ENCODE results near the gene CD3G. TPM values are rescaled to one million over a fixed set of nuclear protein-coding genes. Genes with fewer than 3 reads are reported as not detected.

Gene CD3G
- polyA plus RNA-seq, 1 experiment: not detected

GRCh38 chr11:118359295-118359958, 15.3 kb downstream of the CD3G start, which contains the start of gene UBE4A:
Gene UBE4A, plus strand, starts transcription at chr11:118359600. Its CDS starts 5,481 bp downstream, at chr11:118365081.
- no peaks in the 10 kb centered on the region; the same call in 1 of the 2 replicates for H3K36me3 ChIP-seq (ENCODE audit: control insufficient read depth, insufficient read depth, low read length)
- CTCF ChIA-PET: no interaction called here
- POLR2A ChIA-PET: no interaction called here
- peak; percentile 21 for DNase-seq (ENCODE audit: low read depth)
- TF ChIP-seq, protein P1, sequence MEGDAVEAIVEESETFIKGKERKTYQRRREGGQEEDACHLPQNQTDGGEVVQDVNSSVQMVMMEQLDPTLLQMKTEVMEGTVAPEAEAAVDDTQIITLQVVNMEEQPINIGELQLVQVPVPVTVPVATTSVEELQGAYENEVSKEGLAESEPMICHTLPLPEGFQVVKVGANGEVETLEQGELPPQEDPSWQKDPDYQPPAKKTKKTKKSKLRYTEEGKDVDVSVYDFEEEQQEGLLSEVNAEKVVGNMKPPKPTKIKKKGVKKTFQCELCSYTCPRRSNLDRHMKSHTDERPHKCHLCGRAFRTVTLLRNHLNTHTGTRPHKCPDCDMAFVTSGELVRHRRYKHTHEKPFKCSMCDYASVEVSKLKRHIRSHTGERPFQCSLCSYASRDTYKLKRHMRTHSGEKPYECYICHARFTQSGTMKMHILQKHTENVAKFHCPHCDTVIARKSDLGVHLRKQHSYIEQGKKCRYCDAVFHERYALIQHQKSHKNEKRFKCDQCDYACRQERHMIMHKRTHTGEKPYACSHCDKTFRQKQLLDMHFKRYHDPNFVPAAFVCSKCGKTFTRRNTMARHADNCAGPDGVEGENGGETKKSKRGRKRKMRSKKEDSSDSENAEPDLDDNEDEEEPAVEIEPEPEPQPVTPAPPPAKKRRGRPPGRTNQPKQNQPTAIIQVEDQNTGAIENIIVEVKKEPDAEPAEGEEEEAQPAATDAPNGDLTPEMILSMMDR (IDR thresholded peaks at IDR 0.05; ENCODE audit: insufficient read depth, low read depth, low read length): no peak
- no peaks in the 10 kb centered on the region for H3K27me3 ChIP-seq (ENCODE audit: control insufficient read depth, insufficient read depth, low read length)
- H3K4me3 ChIP-seq (ENCODE audit: low read depth, low read length): peak within 1 kb of the TSS; percentile 73

- H3K36me3 ChIP-seq (ENCODE audit: control insufficient read depth, insufficient read depth, low read length): peaks cover 11% of the 10 kb centered on the region
- H3K4me3 ChIP-seq (ENCODE audit: low read depth, low read length): no peak overlapping the region
- DNase-seq (ENCODE audit: low read depth): no peak
- TF ChIP-seq, protein P1 (IDR thresholded peaks at IDR 0.05; ENCODE audit: insufficient read depth, low read depth, low read length): no peak
- CTCF ChIA-PET: interaction anchor here (0.7 to 1.3 kb wide), 4 partner anchors 11 to 97 kb away, joined by 3 to 4 read pairs (median 3); no protein-coding TSS in a partner anchor
- POLR2A ChIA-PET: no interaction called here
- H3K27me3 ChIP-seq (ENCODE audit: control insufficient read depth, insufficient read depth, low read length): no peaks in the 10 kb centered on the region
Observed at GRCh38 chr11:118364956-118365615, 20.9 kb downstream of the CD3G start.

GRCh38 chr11:118366287-118366686, 22.1 kb downstream of the CD3G start:
- no peak for DNase-seq (ENCODE audit: low read depth)
- CTCF ChIA-PET: interaction anchor here (0.8 to 1.1 kb wide), 2 partner anchors 10 to 14 kb away, joined by 3 read pairs; no protein-coding TSS in a partner anchor
- peaks cover 13% of the 10 kb centered on the region for H3K36me3 ChIP-seq (ENCODE audit: control insufficient read depth, insufficient read depth, low read length)
- H3K27me3 ChIP-seq (ENCODE audit: control insufficient read depth, insufficient read depth, low read length): no peaks in the 10 kb centered on the region
- TF ChIP-seq, protein P1 (IDR thresholded peaks at IDR 0.05; ENCODE audit: insufficient read depth, low read depth, low read length): no peak
- no peak overlapping the region for H3K4me3 ChIP-seq (ENCODE audit: low read depth, low read length)
- POLR2A ChIA-PET: no interaction called here

GRCh38 chr11:118370774-118371173, 26.6 kb downstream of the CD3G start:
- no peak for DNase-seq (ENCODE audit: low read depth)
- ChIA-PET CTCF (no interaction called here), POLR2A (no interaction called here)
- Histone ChIP-seq H3K27me3 (ENCODE audit: control insufficient read depth, insufficient read depth, low read length) (no peaks in the 10 kb centered on the region), H3K4me3 (ENCODE audit: low read depth, low read length) (no peak overlapping the region), H3K36me3 (ENCODE audit: control insufficient read depth, insufficient read depth, low read length) (peaks cover 21% of the 10 kb centered on the region)
- TF ChIP-seq, protein P1 (IDR thresholded peaks at IDR 0.05; ENCODE audit: insufficient read depth, low read depth, low read length): no peak

GRCh38 chr11:118373263-118373662, 29.1 kb downstream of the CD3G start:
- peaks cover 24% of the 10 kb centered on the region for H3K36me3 ChIP-seq (ENCODE audit: control insufficient read depth, insufficient read depth, low read length)
- ChIA-PET POLR2A (interaction anchor here (0.6 kb wide), 1 partner anchor 89 kb away, joined by 8 read pairs; no protein-coding TSS in a partner anchor), CTCF (interaction anchor here (0.6 to 0.9 kb wide), 3 partner anchors 9 to 12 kb away, joined by 3 to 4 read pairs (median 3); no protein-coding TSS in a partner anchor)
- TF ChIP-seq, protein P1 (IDR thresholded peaks at IDR 0.05; ENCODE audit: insufficient read depth, low read depth, low read length): no peak
- H3K4me3 ChIP-seq (ENCODE audit: low read depth, low read length): no peak overlapping the region
- DNase-seq (ENCODE audit: low read depth): no peak
- H3K27me3 ChIP-seq (ENCODE audit: control insufficient read depth, insufficient read depth, low read length): no peaks in the 10 kb centered on the region

Measured in BJ (cell line).